ENCODE results near the gene USP24. TPM values are rescaled to one million over a fixed set of nuclear protein-coding genes. Genes with fewer than 3 reads are reported as not detected.

The USP24 gene
- polyA plus RNA-seq, 1 experiment, result 8.4 TPM

DNA sequence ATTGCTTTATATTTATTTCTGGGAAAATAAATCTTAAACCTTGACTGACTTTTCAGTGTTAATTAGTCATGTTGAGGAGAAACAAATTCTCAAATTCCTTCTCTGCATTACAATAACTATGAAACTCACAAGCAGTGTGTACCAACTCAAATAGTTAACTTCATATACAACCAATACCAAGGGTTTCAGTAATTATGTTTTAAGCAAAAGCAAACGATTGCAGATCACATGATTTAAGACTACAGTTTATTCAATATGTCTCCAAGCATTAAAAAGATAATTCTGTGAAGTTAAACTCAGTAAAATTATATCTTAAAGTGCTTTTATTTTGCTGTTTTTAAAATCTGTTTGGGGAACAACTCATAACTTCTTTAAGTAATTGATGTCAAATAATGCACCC lies 147.2 kb downstream of the USP24 start:
- Histone ChIP-seq H3K36me3 (ENCODE audit: control insufficient read depth, insufficient read depth, low read length) (peaks cover 19% of the 10 kb centered on the region), H3K4me3 (ENCODE audit: low read depth, low read length) (no peak overlapping the region), H3K27me3 (ENCODE audit: control insufficient read depth, insufficient read depth, low read length) (no peaks in the 10 kb centered on the region)
- ChIA-PET POLR2A (no interaction called here), CTCF (interaction anchor here (1.1 kb wide), 1 partner anchor 210 kb away, joined by 3 read pairs; no protein-coding TSS in a partner anchor)
- TF ChIP-seq, protein P1, sequence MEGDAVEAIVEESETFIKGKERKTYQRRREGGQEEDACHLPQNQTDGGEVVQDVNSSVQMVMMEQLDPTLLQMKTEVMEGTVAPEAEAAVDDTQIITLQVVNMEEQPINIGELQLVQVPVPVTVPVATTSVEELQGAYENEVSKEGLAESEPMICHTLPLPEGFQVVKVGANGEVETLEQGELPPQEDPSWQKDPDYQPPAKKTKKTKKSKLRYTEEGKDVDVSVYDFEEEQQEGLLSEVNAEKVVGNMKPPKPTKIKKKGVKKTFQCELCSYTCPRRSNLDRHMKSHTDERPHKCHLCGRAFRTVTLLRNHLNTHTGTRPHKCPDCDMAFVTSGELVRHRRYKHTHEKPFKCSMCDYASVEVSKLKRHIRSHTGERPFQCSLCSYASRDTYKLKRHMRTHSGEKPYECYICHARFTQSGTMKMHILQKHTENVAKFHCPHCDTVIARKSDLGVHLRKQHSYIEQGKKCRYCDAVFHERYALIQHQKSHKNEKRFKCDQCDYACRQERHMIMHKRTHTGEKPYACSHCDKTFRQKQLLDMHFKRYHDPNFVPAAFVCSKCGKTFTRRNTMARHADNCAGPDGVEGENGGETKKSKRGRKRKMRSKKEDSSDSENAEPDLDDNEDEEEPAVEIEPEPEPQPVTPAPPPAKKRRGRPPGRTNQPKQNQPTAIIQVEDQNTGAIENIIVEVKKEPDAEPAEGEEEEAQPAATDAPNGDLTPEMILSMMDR (IDR thresholded peaks at IDR 0.05; ENCODE audit: insufficient read depth, low read depth, low read length), result no peak
- no peak for DNase-seq (ENCODE audit: low read depth)

GRCh38 chr1:55067022-55067778 lies 148.0 kb downstream of the USP24 start:
- TF ChIP-seq, protein P1 (IDR thresholded peaks at IDR 0.05; ENCODE audit: insufficient read depth, low read depth, low read length), result no peak
- no peaks in the 10 kb centered on the region for H3K27me3 ChIP-seq (ENCODE audit: control insufficient read depth, insufficient read depth, low read length)
- POLR2A ChIA-PET, result no interaction called here
- CTCF ChIA-PET, result no interaction called here
- no peak overlapping the region for H3K4me3 ChIP-seq (ENCODE audit: low read depth, low read length)
- DNase-seq (ENCODE audit: low read depth), result no peak
- peaks cover 18% of the 10 kb centered on the region for H3K36me3 ChIP-seq (ENCODE audit: control insufficient read depth, insufficient read depth, low read length)

- no peak for DNase-seq (ENCODE audit: low read depth)
- no peak overlapping the region for H3K4me3 ChIP-seq (ENCODE audit: low read depth, low read length)
- no peaks in the 10 kb centered on the region for H3K27me3 ChIP-seq (ENCODE audit: control insufficient read depth, insufficient read depth, low read length)
- CTCF ChIA-PET, result interaction anchor here (1.1 to 1.5 kb wide), 2 partner anchors 11 to 13 kb away, joined by 3 to 5 read pairs; no protein-coding TSS in a partner anchor
- H3K36me3 ChIP-seq (ENCODE audit: control insufficient read depth, insufficient read depth, low read length), result peaks cover 13% of the 10 kb centered on the region
- POLR2A ChIA-PET, result no interaction called here
- TF ChIP-seq, protein P1 (IDR thresholded peaks at IDR 0.05; ENCODE audit: insufficient read depth, low read depth, low read length), result no peak
Observed at GRCh38 chr1:55065648-55066047, 149.5 kb downstream of the USP24 start.

- Histone ChIP-seq H3K4me3 (ENCODE audit: low read depth, low read length) (no peak overlapping the region), H3K36me3 (ENCODE audit: control insufficient read depth, insufficient read depth, low read length) (peaks cover 7% of the 10 kb centered on the region), H3K27me3 (ENCODE audit: control insufficient read depth, insufficient read depth, low read length) (no peaks in the 10 kb centered on the region)
- TF ChIP-seq, protein P1 (IDR thresholded peaks at IDR 0.05; ENCODE audit: insufficient read depth, low read depth, low read length), result no peak
- CTCF ChIA-PET, result interaction anchor here (1.4 to 1.5 kb wide), 2 partner anchors 10 to 14 kb away, joined by 3 to 4 read pairs; no protein-coding TSS in a partner anchor
- peak; percentile 26 for DNase-seq (ENCODE audit: low read depth)
- POLR2A ChIA-PET, result no interaction called here
Observed at GRCh38 chr1:55064861-55065263, 150.3 kb downstream of the USP24 start.

DNA sequence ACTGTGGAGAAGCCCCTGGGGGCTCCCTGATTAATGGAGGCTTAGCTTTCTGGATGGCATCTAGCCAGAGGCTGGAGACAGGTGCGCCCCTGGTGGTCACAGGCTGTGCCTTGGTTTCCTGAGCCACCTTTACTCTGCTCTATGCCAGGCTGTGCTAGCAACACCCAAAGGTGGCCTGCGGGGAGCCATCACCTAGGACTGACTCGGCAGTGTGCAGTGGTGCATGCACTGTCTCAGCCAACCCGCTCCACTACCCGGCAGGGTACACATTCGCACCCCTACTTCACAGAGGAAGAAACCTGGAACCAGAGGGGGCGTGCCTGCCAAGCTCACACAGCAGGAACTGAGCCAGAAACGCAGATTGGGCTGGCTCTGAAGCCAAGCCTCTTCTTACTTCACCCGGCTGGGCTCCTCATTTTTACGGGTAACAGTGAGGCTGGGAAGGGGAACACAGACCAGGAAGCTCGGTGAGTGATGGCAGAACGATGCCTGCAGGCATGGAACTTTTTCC lies 151.0 kb downstream of the USP24 start:
- no peaks in the 10 kb centered on the region for H3K27me3 ChIP-seq (ENCODE audit: control insufficient read depth, insufficient read depth, low read length)
- peaks cover 5% of the 10 kb centered on the region for H3K36me3 ChIP-seq (ENCODE audit: control insufficient read depth, insufficient read depth, low read length)
- ChIA-PET CTCF (interaction anchor here (0.8 to 1.4 kb wide), 2 partner anchors 7 to 14 kb away, joined by 3 to 4 read pairs; no protein-coding TSS in a partner anchor), POLR2A (no interaction called here)
- TF ChIP-seq, protein P1 (IDR thresholded peaks at IDR 0.05; ENCODE audit: insufficient read depth, low read depth, low read length), result 0 out of 2 replicates have a peak, but pooled peaks have one; percentile 9
- H3K4me3 ChIP-seq (ENCODE audit: low read depth, low read length), result no peak overlapping the region
- no peak for DNase-seq (ENCODE audit: low read depth)
